PC-9 (cell line): ENCODE measurements around the gene SYTL2. TPM values are rescaled to one million over a fixed set of nuclear protein-coding genes. Genes with fewer than 3 reads are reported as not detected.

Experiments used
- BruUV-seq: library from RNA; stranded (reverse); fragments of 400-500 nt; replicated peaks from 2 replicates; lab custom pipeline; 2021; lab: Mats Ljungman, UMichigan
- CTCF ChIA-PET: fragments of 300-600 bp; sonication (Branson Sonifier 250); formaldehyde crosslinking; loops from one replicate; lab custom pipeline; 2022; ENCODE audit warnings: antibody characterized with exemption; lab: Charles Lee
- POLR2A ChIA-PET: fragments of 300-600 bp; sonication (Branson Sonifier 250); formaldehyde crosslinking; loops from one replicate; lab custom pipeline; 2022; ENCODE audit warnings: antibody characterized with exemption; ENCODE audit not compliant: unreplicated experiment; lab: Charles Lee
- DNase-seq, 2 experiments: peaks; one replicate each; pipeline versions ENCODE4 v3.0.0 to v3.0.0-alpha.2; 2015 to 2022; ENCODE audit warnings: mixed read lengths in 1 of 2
- H2AFZ ChIP-seq: fragments of 200-600 bp; sonication (generic); 2 replicates; pipeline ENCODE4 v1.8.1; 2017; ENCODE audit warnings: antibody characterized with exemption
- H3F3A ChIP-seq: fragments of 200-600 bp; sonication (generic); 2 replicates; pipeline ENCODE4 v1.8.1; 2017; ENCODE audit warnings: antibody characterized with exemption, mild to moderate bottlenecking, low read depth; ENCODE audit not compliant: insufficient read depth
- H3K27ac ChIP-seq: fragments of 200-600 bp; sonication (generic); 2 replicates; pipeline ENCODE4 v1.6.1; 2016; ENCODE audit warnings: mixed run types
- H3K27me3 ChIP-seq: fragments of 200-600 bp; sonication (generic); 2 replicates; pipeline ENCODE4 v1.6.1; 2016; ENCODE audit warnings: low read depth, mixed run types; ENCODE audit not compliant: insufficient read depth
- H3K36me3 ChIP-seq: fragments of 200-600 bp; sonication (generic); 2 replicates; pipeline ENCODE4 v1.6.1; 2016; ENCODE audit warnings: low read depth, mixed run types
- H3K4me1 ChIP-seq: fragments of 200-600 bp; sonication (generic); replicated peaks from 2 replicates; pipeline ENCODE4 v1.6.1; 2016; ENCODE audit warnings: mixed run types; ENCODE audit not compliant: insufficient read depth
- H3K4me2 ChIP-seq: fragments of 200-600 bp; sonication (generic); 2 replicates; pipeline ENCODE4 v1.6.1; 2017; ENCODE audit warnings: mixed run types
- H3K4me3 ChIP-seq: fragments of 200-600 bp; sonication (generic); 2 replicates; pipeline ENCODE4 v1.6.1; 2016; ENCODE audit warnings: mixed run types
- H3K79me2 ChIP-seq: fragments of 200-600 bp; sonication (generic); 2 replicates; pipeline ENCODE4 v1.6.1; 2017; ENCODE audit warnings: low read depth, mixed run types
- H3K9me2 ChIP-seq: fragments of 200-600 bp; sonication (generic); 2 replicates; pipeline ENCODE4 v1.8.1; 2017; ENCODE audit warnings: mild to moderate bottlenecking; ENCODE audit not compliant: insufficient read depth
- H3K9me3 ChIP-seq: fragments of 200-600 bp; sonication (generic); 2 replicates; pipeline ENCODE4 v1.8.1; 2016; ENCODE audit warnings: low read depth; ENCODE audit not compliant: insufficient read depth
- H4K20me1 ChIP-seq: fragments of 200-600 bp; sonication (generic); 2 replicates; pipeline ENCODE4 v1.8.1; 2017; ENCODE audit not compliant: insufficient read depth
- CTCF ChIP-seq: fragments of 200-600 bp; sonication (generic); conservative IDR thresholded peaks from 2 replicates; pipeline ENCODE4 v1.6.1; 2017; ENCODE audit warnings: mixed run types, antibody characterized with exemption, mild to moderate bottlenecking, moderate library complexity
- EZH2 ChIP-seq: fragments of 200-600 bp; sonication (generic); IDR thresholded peaks from 2 replicates; pipeline ENCODE4 v1.8.0; 2017; ENCODE audit warnings: antibody characterized with exemption, low read depth
- intact Hi-C: fragments of 100-400 bp; cut with micrococcal nuclease; formaldehyde crosslinking; loops from one replicate; pipeline ENCODE4 v1.10.0; 2022; ENCODE audit not compliant: unreplicated experiment
- total RNA-seq: library from RNA; stranded (reverse); gene quantifications from 2 replicates; pipeline ENCODE4 v1.2.3, GENCODE V29; 2021

The SYTL2 gene
- total RNA-seq, 1 experiment from 2014 or later, result 13.3 TPM

- intact Hi-C loops, result loop anchor here (1.0 kb wide), 2 partner anchors 45 to 101 kb away; no protein-coding TSS in a partner anchor
These were observed 68.1 kb downstream of the SYTL2 start for GRCh38 chr11:85742873-85743275.

DNA sequence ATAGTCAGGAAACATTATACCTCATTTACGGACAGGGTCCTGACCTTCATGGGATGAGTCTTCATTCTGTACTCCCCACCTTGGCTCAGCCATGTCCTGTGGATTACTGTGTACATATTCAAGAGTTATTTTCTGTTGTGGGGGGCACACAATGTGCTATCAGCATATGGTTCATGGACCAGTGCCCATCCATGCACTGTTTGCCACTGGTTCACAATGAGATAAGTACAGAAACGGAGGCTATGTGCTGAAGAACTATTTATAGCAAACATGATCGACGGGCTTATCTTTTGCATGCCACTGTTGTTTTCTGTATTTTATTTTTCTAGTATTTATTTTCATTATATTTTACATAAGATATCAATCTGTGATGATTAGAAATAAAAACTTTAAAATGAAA is 68.6 kb downstream of the SYTL2 start:
- BruUV-seq, result no TSS peak
- H4K20me1 ChIP-seq, result no peaks in the 10 kb centered on the region
- peak overlapping the region; percentile 97 for H3K27ac ChIP-seq
- ChIA-PET CTCF (no interaction called here), POLR2A (no interaction called here)
- H3F3A ChIP-seq, result peaks cover 57% of the 10 kb centered on the region
- H3K27me3 ChIP-seq, result no peaks in the 10 kb centered on the region
- H3K4me2 ChIP-seq, result peak overlapping the region; percentile 61
- no peak overlapping the region for H3K4me3 ChIP-seq
- intact Hi-C loops, result loop anchor here (1.0 kb wide), 2 partner anchors 46 to 102 kb away; no protein-coding TSS in a partner anchor
- H3K79me2 ChIP-seq, result no peaks in the 10 kb centered on the region
- TF ChIP-seq CTCF, result no peak
- no peak for TF ChIP-seq EZH2
- no peak overlapping the region; the same call in 1 of the 2 replicates for H2AFZ ChIP-seq
- no peaks in the 10 kb centered on the region for H3K9me2 ChIP-seq
- no peaks in the 10 kb centered on the region for H3K9me3 ChIP-seq
- H3K36me3 ChIP-seq, result no peaks in the 10 kb centered on the region
- peaks cover 77% of the 10 kb centered on the region for H3K4me1 ChIP-seq
- no peak for DNase-seq

More at GRCh38 chr11:85742873-85743275, 68.1 kb downstream of the SYTL2 start:
- H3K79me2 ChIP-seq, result no peaks in the 10 kb centered on the region
- H4K20me1 ChIP-seq, result no peaks in the 10 kb centered on the region
- DNase-seq, result peak; percentile 35 to 99
- H3K4me1 ChIP-seq, result peaks cover 72% of the 10 kb centered on the region
- peak overlapping the region; percentile 61 for H3K4me2 ChIP-seq
- peak overlapping the region; percentile 53; the same call in 1 of the 2 replicates for H2AFZ ChIP-seq
- H3K9me2 ChIP-seq, result no peaks in the 10 kb centered on the region
- H3K36me3 ChIP-seq, result no peaks in the 10 kb centered on the region
- CTCF ChIA-PET, result no interaction called here
- no peak overlapping the region for H3K4me3 ChIP-seq
- no TSS peak for BruUV-seq
- POLR2A ChIA-PET, result interaction anchor here (0.6 kb wide), 1 partner anchor 10 kb away, joined by 4 read pairs; no protein-coding TSS in a partner anchor
- H3K27ac ChIP-seq, result peak overlapping the region; percentile 97
- TF ChIP-seq CTCF, result no peak
- TF ChIP-seq EZH2, result no peak
- no peaks in the 10 kb centered on the region for H3K27me3 ChIP-seq
- H3F3A ChIP-seq, result peaks cover 52% of the 10 kb centered on the region
- no peaks in the 10 kb centered on the region for H3K9me3 ChIP-seq

DNA sequence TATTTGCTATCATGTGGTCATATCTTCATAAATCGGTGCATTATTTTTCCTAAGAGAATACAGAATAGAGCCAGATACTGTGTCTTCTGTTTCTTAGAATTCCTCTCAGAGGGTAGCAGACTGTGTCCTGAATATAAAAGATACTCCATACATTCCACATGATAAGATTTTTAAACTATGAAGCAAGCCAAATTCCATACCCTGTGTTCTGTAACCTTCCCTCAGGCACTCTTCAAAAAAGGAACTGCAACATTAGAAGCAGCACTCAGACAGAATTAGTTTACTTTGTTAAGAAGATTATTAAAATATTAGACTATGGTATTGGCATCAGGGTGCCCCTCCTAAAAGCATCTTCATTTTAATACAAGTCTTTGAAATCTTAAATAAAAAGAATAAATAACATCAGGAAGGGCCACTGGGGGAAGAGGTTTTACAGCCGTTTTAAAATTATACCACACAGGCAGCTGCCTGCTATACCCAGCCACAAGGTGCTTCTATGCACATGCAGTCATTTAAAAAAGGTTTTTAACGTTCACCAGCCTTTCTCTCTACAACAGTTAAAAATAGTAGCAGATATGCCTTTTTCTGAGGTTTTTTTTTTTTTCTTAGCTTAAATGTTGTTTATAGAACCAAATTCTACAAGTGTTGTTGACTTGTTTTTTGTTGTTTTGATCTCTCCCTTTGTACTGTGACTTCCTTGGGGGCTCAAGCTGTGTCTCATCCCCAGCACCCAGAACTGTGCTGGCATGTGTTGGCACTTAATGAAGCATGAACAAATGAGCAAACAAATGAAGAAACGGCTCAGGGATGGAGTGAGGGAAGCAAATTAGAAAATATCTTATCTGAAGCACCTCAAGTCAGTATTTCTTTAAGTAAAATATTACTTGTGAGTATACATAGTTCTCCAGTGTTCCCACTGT is 70.2 kb downstream of the SYTL2 start:
- ChIA-PET POLR2A (no interaction called here), CTCF (no interaction called here)
- TF ChIP-seq CTCF (no peak), EZH2 (no peak)
- Histone ChIP-seq H3K4me2 (peak overlapping the region; percentile 61), H3K27ac (peak overlapping the region; percentile 97), H3K27me3 (no peaks in the 10 kb centered on the region), H3K4me3 (peak overlapping the region; percentile 19), H3K79me2 (no peaks in the 10 kb centered on the region; the same call in 1 of the 2 replicates), H4K20me1 (no peaks in the 10 kb centered on the region), H2AFZ (no peak overlapping the region), H3F3A (peaks cover 62% of the 10 kb centered on the region), H3K4me1 (peaks cover 91% of the 10 kb centered on the region), H3K9me2 (no peaks in the 10 kb centered on the region), H3K9me3 (no peaks in the 10 kb centered on the region), H3K36me3 (0 out of 2 replicates have a peak, but pooled peaks cover 9% of the 10 kb centered on the region)
- intact Hi-C loops, result no loop called here
- BruUV-seq, result no TSS peak
- peak in 1 of 2 experiments; percentile 78 for DNase-seq
